Measurements from ENCODE around the gene TGFB1I1.

DNA sequence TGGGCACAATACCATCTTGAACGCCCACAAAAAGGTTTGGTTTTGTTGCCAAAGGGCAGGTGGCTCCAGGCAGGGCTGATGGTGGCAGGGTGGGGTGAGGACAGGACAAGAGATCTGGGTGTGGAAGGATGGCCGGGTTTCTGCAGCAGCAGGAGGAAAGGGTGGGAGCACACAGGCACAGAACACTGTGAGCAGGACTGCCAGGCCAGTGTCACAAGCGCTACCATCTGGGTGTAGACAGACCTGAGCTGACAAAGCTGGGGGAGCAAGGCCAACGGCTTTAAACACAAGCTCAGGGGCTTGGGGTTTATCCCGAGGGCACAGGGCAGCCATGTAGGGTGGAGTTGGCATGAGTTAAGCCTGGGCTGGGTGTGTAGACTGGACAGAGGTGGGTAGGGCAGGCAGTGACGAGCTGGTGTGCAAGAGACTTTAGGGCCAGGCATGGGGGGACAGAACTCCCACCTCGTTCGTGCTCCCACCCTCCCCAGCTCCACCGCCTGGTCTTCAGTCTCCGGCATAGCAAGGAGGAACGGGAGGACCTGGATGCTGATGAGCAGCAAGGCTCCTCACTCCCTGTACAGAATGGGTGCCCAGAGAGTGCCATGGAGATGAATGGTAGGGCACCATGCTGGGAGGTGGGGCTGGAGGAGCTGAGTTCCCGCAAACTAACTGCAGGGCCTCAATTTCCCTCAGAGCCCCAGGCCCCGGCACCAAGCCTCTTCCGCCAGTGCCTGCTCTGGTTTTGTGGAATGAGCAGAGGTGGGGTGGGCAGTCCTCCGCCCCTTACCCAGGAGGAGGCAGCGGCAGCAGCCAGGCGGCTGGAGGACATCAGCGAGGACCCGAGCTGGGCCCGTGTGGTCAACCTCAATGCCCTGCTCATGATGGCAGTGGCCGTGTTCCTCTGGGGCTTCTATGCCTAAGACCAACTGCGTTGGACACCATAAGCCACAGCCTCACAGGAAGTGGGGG, 17.9 kb downstream of the TGFB1I1 start:
- TF ChIP-seq ETV6 (CRISPR knock-in tag; IDR thresholded peaks at IDR 0.05) (no peak), SMAD3 (CRISPR knock-in tag; IDR thresholded peaks at IDR 0.05; ENCODE audit: borderline replicate concordance) (no peak)
- TF ChIP-seq, protein P1, sequence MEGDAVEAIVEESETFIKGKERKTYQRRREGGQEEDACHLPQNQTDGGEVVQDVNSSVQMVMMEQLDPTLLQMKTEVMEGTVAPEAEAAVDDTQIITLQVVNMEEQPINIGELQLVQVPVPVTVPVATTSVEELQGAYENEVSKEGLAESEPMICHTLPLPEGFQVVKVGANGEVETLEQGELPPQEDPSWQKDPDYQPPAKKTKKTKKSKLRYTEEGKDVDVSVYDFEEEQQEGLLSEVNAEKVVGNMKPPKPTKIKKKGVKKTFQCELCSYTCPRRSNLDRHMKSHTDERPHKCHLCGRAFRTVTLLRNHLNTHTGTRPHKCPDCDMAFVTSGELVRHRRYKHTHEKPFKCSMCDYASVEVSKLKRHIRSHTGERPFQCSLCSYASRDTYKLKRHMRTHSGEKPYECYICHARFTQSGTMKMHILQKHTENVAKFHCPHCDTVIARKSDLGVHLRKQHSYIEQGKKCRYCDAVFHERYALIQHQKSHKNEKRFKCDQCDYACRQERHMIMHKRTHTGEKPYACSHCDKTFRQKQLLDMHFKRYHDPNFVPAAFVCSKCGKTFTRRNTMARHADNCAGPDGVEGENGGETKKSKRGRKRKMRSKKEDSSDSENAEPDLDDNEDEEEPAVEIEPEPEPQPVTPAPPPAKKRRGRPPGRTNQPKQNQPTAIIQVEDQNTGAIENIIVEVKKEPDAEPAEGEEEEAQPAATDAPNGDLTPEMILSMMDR (IDR thresholded peaks at IDR 0.05) = no peak
- TF ChIP-seq, protein P2, sequence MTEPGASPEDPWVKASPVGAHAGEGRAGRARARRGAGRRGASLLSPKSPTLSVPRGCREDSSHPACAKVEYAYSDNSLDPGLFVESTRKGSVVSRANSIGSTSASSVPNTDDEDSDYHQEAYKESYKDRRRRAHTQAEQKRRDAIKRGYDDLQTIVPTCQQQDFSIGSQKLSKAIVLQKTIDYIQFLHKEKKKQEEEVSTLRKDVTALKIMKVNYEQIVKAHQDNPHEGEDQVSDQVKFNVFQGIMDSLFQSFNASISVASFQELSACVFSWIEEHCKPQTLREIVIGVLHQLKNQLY (CRISPR knock-in tag; IDR thresholded peaks at IDR 0.05) = no peak

Data from WTC11 (cell line).